Measurements from ENCODE around the gene ITPRIP. TPM values are rescaled to one million over a fixed set of nuclear protein-coding genes. Genes with fewer than 3 reads are reported as not detected.

Gene ITPRIP
- total RNA-seq, 4 donors from 2014 or later: 1.8 to 25.1 (median 6.6) TPM

DNA sequence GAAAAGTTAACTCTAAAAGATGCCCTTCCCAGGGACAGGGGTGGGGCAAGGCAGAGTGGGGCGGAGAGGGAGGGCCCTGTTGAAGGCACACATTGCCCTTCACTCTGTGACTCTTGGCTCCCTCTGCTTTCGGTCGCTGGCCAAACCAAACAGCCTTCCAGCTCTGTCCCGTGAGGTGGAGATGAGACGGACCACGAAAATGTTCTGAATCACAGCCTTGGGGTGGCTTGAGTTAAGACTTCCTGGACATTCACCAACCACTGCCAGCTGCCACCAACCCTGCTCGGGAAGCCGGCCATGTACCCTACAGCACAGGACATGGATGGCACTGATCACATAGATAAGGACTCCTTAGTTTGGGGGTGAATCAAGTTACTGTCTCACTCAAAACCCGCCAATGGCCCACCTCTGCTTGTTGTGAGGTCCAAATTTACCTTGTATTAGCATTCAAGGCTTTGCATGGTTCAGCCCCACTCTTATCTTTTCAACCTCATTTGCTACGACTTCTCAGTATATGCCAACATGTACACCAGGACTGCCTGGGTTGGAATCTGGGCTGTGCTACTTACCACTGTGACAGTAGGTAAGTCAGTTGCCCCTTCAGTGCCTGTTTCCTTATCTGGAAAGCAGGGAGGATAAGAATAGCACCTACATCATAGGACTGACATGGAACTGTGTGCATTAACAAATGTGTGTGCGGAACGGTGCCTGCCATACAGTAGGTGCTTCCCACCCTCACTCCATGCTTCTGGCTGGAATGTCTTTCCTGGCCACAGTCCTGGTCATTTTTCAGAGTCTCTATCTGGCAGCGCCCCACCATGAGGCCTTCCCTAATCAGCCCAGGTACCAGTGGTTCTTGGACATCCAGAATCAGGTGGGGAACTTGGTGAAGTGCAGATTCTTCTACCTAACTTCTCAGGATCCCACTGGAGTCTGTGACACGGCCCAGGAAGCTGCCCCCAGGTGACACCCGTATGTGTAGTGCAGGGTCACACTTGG, 28.0 kb downstream of the ITPRIP start:
- no peaks in the 10 kb centered on the region for H3K27me3 ChIP-seq
- no peak for TF ChIP-seq EP300 (IDR thresholded peaks at IDR 0.05; ENCODE audit: low read depth)
- TF ChIP-seq POLR2AphosphoS5 (IDR thresholded peaks at IDR 0.05): no peak
- TF ChIP-seq, protein P1, sequence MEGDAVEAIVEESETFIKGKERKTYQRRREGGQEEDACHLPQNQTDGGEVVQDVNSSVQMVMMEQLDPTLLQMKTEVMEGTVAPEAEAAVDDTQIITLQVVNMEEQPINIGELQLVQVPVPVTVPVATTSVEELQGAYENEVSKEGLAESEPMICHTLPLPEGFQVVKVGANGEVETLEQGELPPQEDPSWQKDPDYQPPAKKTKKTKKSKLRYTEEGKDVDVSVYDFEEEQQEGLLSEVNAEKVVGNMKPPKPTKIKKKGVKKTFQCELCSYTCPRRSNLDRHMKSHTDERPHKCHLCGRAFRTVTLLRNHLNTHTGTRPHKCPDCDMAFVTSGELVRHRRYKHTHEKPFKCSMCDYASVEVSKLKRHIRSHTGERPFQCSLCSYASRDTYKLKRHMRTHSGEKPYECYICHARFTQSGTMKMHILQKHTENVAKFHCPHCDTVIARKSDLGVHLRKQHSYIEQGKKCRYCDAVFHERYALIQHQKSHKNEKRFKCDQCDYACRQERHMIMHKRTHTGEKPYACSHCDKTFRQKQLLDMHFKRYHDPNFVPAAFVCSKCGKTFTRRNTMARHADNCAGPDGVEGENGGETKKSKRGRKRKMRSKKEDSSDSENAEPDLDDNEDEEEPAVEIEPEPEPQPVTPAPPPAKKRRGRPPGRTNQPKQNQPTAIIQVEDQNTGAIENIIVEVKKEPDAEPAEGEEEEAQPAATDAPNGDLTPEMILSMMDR (IDR thresholded peaks at IDR 0.05): no peak
- TF ChIP-seq POLR2A (IDR thresholded peaks at IDR 0.05): no peak
- H3K4me3 ChIP-seq: no peak overlapping the region
- 87 to 100% methylated on average over 1 to 14 of the region's 15 CpGs for WGBS, 2 donors (ENCODE audit: low coverage in 1 of 2)
- in situ Hi-C loops (cut with MboI; ENCODE audit: low pct_ligation_motif_present in 1 of 4, low pct_unique_long_range_greater_than_20kb in 1 of 4, low sequenced_read_pairs in 3 of 4) (loop anchor here in 1 of 4 donors (5.0 kb wide), 1 partner anchor 37 kb away; no protein-coding TSS in a partner anchor), intact Hi-C loops (cut with DNase I; ENCODE audit: low total_unique reads) (loop anchor here (5.0 kb wide), 1 partner anchor 42 kb away; the partner anchor contains the start of gene CFAP58)
- DNase-seq: no peak
- no peaks in the 10 kb centered on the region for H3K9me3 ChIP-seq
- H3K27ac ChIP-seq: no peak overlapping the region
- peaks cover 0 to 27% (median 9%) of the 10 kb centered on the region in 4 donors for H3K36me3 ChIP-seq
- peaks cover 0 to 9% (median 0%) of the 10 kb centered on the region in 4 donors for H3K4me1 ChIP-seq

DNA sequence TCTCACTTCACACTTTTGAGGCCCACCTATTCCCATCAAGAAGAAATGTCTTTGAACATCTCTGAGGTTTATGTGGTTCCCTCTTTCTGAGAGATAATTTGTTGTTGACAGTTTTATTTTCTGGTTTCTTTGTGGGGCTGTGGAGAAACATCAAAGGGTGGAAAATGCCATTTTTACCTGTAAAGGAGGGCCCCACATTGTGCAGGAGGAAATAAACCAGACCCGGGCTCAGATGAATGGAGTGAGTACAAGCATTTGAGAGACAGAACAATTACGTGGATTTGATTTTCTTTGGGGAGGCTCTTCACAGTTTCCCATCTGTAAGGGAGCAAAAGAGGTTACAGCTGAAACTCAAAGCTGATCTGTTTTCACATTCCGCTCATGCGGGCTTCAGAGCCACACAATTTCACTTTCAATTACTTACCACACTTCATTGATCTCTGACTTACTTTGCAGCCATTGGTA, 29.8 kb downstream of the ITPRIP start:
- intact Hi-C loops (cut with DNase I; ENCODE audit: low total_unique reads) (loop anchor here (5.0 kb wide), 1 partner anchor 44 kb away; the partner anchor contains the start of gene CFAP58), in situ Hi-C loops (cut with MboI; ENCODE audit: low pct_ligation_motif_present in 1 of 4, low pct_unique_long_range_greater_than_20kb in 1 of 4, low sequenced_read_pairs in 3 of 4) (no loop called here)
- Histone ChIP-seq H3K27ac (no peak overlapping the region), H3K36me3 (peaks cover 0 to 10% (median 3%) of the 10 kb centered on the region in 4 donors), H3K27me3 (no peaks in the 10 kb centered on the region), H3K9me3 (no peaks in the 10 kb centered on the region), H3K4me1 (peaks cover 0 to 9% (median 0%) of the 10 kb centered on the region in 4 donors), H3K4me3 (no peak overlapping the region)
- 55 to 76% methylated on average over 2 to 4 of the region's 4 CpGs for WGBS, 2 donors (ENCODE audit: low coverage in 1 of 2)
- DNase-seq: no peak
- TF ChIP-seq, protein P1 (IDR thresholded peaks at IDR 0.05): no peak
- no peak for TF ChIP-seq POLR2A (IDR thresholded peaks at IDR 0.05)
- TF ChIP-seq POLR2AphosphoS5 (IDR thresholded peaks at IDR 0.05): no peak
- no peak for TF ChIP-seq EP300 (IDR thresholded peaks at IDR 0.05; ENCODE audit: low read depth)

DNA sequence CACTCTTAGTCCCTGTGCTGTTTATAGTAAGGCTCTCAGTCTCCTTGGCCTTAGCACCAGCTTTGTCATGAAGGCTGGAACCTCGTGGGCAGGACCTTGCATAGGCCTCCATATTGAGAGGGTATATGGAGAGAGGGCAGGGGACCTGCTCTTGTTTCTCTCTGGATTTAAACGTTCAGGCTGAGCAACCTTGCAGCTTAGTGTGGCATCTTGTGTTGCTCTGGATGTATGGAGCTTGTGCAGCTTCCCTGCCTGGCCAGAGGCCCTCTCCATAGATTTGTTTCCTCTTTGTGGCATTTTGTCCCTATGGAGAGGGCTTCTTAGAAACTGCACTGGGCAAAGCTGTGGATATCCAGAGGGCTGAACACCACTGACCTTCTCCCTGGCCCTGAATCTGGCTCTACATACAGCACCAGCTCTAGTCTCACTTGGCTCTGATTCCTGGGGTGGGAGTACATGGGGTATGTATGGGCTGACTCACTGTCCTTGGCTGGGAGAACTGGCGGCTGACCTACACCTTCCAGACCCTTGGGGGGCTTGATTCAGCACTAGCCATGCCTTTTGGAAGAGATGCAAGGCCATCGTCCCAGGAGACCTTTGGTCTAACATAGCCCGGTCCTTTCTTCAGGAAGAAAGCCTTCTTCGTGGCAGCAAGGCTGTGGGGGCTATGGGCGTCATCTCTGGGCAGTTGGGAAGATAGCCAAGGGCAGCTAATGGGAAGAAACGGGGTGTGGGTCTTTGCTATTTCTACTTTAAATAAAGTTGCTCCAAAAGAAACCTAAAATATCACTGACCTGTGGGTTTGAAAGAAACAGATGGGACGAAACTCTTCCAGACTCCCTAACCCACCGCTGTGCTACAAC, 30.5 kb downstream of the ITPRIP start:
- in situ Hi-C loops (cut with MboI; ENCODE audit: low pct_ligation_motif_present in 1 of 4, low pct_unique_long_range_greater_than_20kb in 1 of 4, low sequenced_read_pairs in 3 of 4) (no loop called here), intact Hi-C loops (cut with DNase I; ENCODE audit: low total_unique reads) (loop anchor here (5.0 kb wide), 1 partner anchor 44 kb away; the partner anchor contains the start of gene CFAP58)
- Histone ChIP-seq H3K27me3 (no peaks in the 10 kb centered on the region), H3K36me3 (peaks cover 0 to 3% (median 0%) of the 10 kb centered on the region in 4 donors), H3K27ac (no peak overlapping the region), H3K9me3 (no peaks in the 10 kb centered on the region), H3K4me1 (peaks cover 0 to 9% (median 0%) of the 10 kb centered on the region in 4 donors), H3K4me3 (no peak overlapping the region)
- WGBS, 2 donors (ENCODE audit: low coverage in 1 of 2): 72 to 74% methylated on average over 2 to 10 of the region's 10 CpGs
- TF ChIP-seq POLR2A (IDR thresholded peaks at IDR 0.05): no peak
- TF ChIP-seq, protein P1 (IDR thresholded peaks at IDR 0.05): no peak
- no peak for TF ChIP-seq POLR2AphosphoS5 (IDR thresholded peaks at IDR 0.05)
- no peak for TF ChIP-seq EP300 (IDR thresholded peaks at IDR 0.05; ENCODE audit: low read depth)
- no peak for DNase-seq
